OCI-LY7 (cell line): ENCODE data around the gene NSUN7. TPM values are rescaled to one million over a fixed set of nuclear protein-coding genes. Genes with fewer than 3 reads are reported as not detected.
A peak's percentile ranks its signal among the peaks of the same experiment; 100 is the strongest.

Experiments used
- BruUV-seq: library from RNA; stranded (reverse); fragments of 400-500 nt; replicated peaks from 2 replicates; lab custom pipeline; 2021; lab: Mats Ljungman, UMichigan
- CTCF ChIA-PET: fragments of 300-600 bp; sonication (Branson Sonifier 250); formaldehyde crosslinking; loops from one replicate; lab custom pipeline; 2022; ENCODE audit warnings: antibody characterized with exemption; ENCODE audit not compliant: unreplicated experiment; lab: Charles Lee
- POLR2A ChIA-PET: fragments of 300-600 bp; sonication (Branson Sonifier 250); formaldehyde crosslinking; loops from one replicate; lab custom pipeline; 2022; ENCODE audit warnings: antibody characterized with exemption; lab: Charles Lee
- DNase-seq: peaks from one replicate; pipeline ENCODE4 v3.0.0-alpha.2; 2015; ENCODE audit warnings: low spot score
- H2AFZ ChIP-seq: fragments of 200-600 bp; sonication (generic), shearing (Covaris generic); 2 replicates; pipeline ENCODE4 v1.6.1; 2014; ENCODE audit warnings: mild to moderate bottlenecking, antibody characterized with exemption, low read length, moderate library complexity
- H3K27ac ChIP-seq: fragments of 200-600 bp; sonication (generic); 2 replicates; pipeline ENCODE4 v1.5.1; 2014; ENCODE audit warnings: mixed run types, low read depth, mild to moderate bottlenecking, moderate library complexity, low read length, inconsistent platforms; ENCODE audit not compliant: poor library complexity, severe bottlenecking
- H3K36me3 ChIP-seq: fragments of 200-600 bp; sonication (generic); 2 replicates; pipeline ENCODE4 v1.6.1; 2014; ENCODE audit warnings: mild to moderate bottlenecking, antibody characterized with exemption, low read length, moderate library complexity, mixed read lengths; ENCODE audit not compliant: insufficient read depth
- H3K4me1 ChIP-seq: fragments of 200-600 bp; sonication (generic); 2 replicates; pipeline ENCODE4 v1.5.1; 2014; ENCODE audit warnings: mild to moderate bottlenecking, low read length; ENCODE audit not compliant: insufficient read depth, poor library complexity, severe bottlenecking
- H3K4me2 ChIP-seq: fragments of 200-600 bp; sonication (generic); 2 replicates; pipeline ENCODE4 v1.6.1; 2014; ENCODE audit warnings: mild to moderate bottlenecking, low read length
- H3K4me3 ChIP-seq: fragments of 200-600 bp; sonication (generic); 2 replicates; pipeline ENCODE4 v1.5.1; 2014; ENCODE audit warnings: mild to moderate bottlenecking, low read depth, low read length; ENCODE audit not compliant: poor library complexity, severe bottlenecking
- H3K79me2 ChIP-seq: fragments of 200-600 bp; sonication (generic); 2 replicates; pipeline ENCODE4 v1.6.1; 2016; ENCODE audit warnings: low read depth, mild to moderate bottlenecking, low read length, moderate library complexity, mixed read lengths; ENCODE audit not compliant: insufficient read depth
- H3K9me2 ChIP-seq: fragments of 200-600 bp; sonication (generic); 2 replicates; pipeline ENCODE4 v1.6.1; 2016; ENCODE audit warnings: mild to moderate bottlenecking, low read length, mixed read lengths; ENCODE audit not compliant: insufficient read depth
- H3K9me3 ChIP-seq: fragments of 200-600 bp; sonication (generic); 2 replicates; pipeline ENCODE4 v1.6.1; 2014; ENCODE audit warnings: mild to moderate bottlenecking, mixed run types, low read length, mixed read lengths
- H4K20me1 ChIP-seq: fragments of 200-600 bp; sonication (generic); 2 replicates; pipeline ENCODE4 v1.6.1; 2014; ENCODE audit warnings: mild to moderate bottlenecking, antibody characterized with exemption, low read length, moderate library complexity, mixed read lengths; ENCODE audit not compliant: insufficient read depth
- CTCF ChIP-seq: fragments of 200-600 bp; sonication (generic); conservative IDR thresholded peaks from 2 replicates; pipeline ENCODE4 v1.5.1; 2014; ENCODE audit warnings: mild to moderate bottlenecking, antibody characterized with exemption, low read length, moderate library complexity, mixed read lengths
- EZH2phosphoT487 ChIP-seq: fragments of 200-600 bp; sonication (generic); IDR thresholded peaks from 2 replicates; pipeline ENCODE4 v1.6.1; 2018; ENCODE audit warnings: low read depth, borderline replicate concordance, mild to moderate bottlenecking, mixed run types, antibody characterized with exemption, low read length, moderate library complexity, mixed read lengths
- intact Hi-C: fragments of 100-400 bp; cut with micrococcal nuclease; formaldehyde crosslinking; loops from one replicate; pipeline ENCODE4 v1.10.0; 2022; ENCODE audit not compliant: unreplicated experiment
- total RNA-seq, 2 experiments: library from RNA; depleted of rRNA in 1 of 2; stranded (reverse); fragments of >200 nt in 1 of 2; shearing (Covaris generic) in 1 of 2; gene quantifications; 2 replicates each; pipeline ENCODE4 v1.2.3, GENCODE V29; 2014 to 2022

The NSUN7 gene
- total RNA-seq, 2 experiments from 2014 or later: 0.13 TPM; not detected in 1

- Histone ChIP-seq H3K4me1 (peaks cover 12% of the 10 kb centered on the region), H3K9me3 (no peaks in the 10 kb centered on the region), H3K4me3 (no peak overlapping the region), H3K4me2 (no peak overlapping the region), H2AFZ (no peak overlapping the region), H3K9me2 (no peaks in the 10 kb centered on the region), H3K36me3 (no peaks in the 10 kb centered on the region), H3K27ac (no peak overlapping the region), H4K20me1 (no peaks in the 10 kb centered on the region), H3K79me2 (no peaks in the 10 kb centered on the region)
- no TSS peak for BruUV-seq
- DNase-seq: no peak
- intact Hi-C loops: no loop called here
- ChIA-PET POLR2A (no interaction called here), CTCF (no interaction called here)
- TF ChIP-seq EZH2phosphoT487 (no peak), CTCF (no peak)
Measured at GRCh38 chr4:40838742-40839141, 89.0 kb downstream of the NSUN7 start.

GRCh38 chr4:40840255-40840984, 90.7 kb downstream of the NSUN7 start:
- Histone ChIP-seq H3K9me3 (no peaks in the 10 kb centered on the region), H3K4me1 (peaks cover 12% of the 10 kb centered on the region), H2AFZ (no peak overlapping the region), H4K20me1 (no peaks in the 10 kb centered on the region), H3K79me2 (no peaks in the 10 kb centered on the region), H3K9me2 (no peaks in the 10 kb centered on the region), H3K4me2 (peak overlapping the region; percentile 6; the same call in 1 of the 2 replicates), H3K27ac (no peak overlapping the region), H3K36me3 (no peaks in the 10 kb centered on the region), H3K4me3 (no peak overlapping the region)
- ChIA-PET CTCF (interaction anchor here (0.6 to 1.0 kb wide), 3 partner anchors 10 to 57 kb away, joined by 3 to 4 read pairs (median 4); no protein-coding TSS in a partner anchor), POLR2A (interaction anchor here (0.7 to 1.0 kb wide), 4 partner anchors 9 to 25 kb away, joined by 3 read pairs; no protein-coding TSS in a partner anchor)
- intact Hi-C loops: loop anchor here (5.0 kb wide), 2 partner anchors 57 to 103 kb away; no protein-coding TSS in a partner anchor
- DNase-seq: no peak
- BruUV-seq: no TSS peak
- no peak for TF ChIP-seq EZH2phosphoT487
- TF ChIP-seq CTCF: no peak
